ENCODE measurements around the gene ATG16L2. TPM values are rescaled to one million over a fixed set of nuclear protein-coding genes. Genes with fewer than 3 reads are reported as not detected.

The ATG16L2 gene
- total RNA-seq, 3 donors from 2014 or later (not counting 1 experiment from before 2014, with no cell fraction given): 172 to 190 (median 179) TPM

DNA sequence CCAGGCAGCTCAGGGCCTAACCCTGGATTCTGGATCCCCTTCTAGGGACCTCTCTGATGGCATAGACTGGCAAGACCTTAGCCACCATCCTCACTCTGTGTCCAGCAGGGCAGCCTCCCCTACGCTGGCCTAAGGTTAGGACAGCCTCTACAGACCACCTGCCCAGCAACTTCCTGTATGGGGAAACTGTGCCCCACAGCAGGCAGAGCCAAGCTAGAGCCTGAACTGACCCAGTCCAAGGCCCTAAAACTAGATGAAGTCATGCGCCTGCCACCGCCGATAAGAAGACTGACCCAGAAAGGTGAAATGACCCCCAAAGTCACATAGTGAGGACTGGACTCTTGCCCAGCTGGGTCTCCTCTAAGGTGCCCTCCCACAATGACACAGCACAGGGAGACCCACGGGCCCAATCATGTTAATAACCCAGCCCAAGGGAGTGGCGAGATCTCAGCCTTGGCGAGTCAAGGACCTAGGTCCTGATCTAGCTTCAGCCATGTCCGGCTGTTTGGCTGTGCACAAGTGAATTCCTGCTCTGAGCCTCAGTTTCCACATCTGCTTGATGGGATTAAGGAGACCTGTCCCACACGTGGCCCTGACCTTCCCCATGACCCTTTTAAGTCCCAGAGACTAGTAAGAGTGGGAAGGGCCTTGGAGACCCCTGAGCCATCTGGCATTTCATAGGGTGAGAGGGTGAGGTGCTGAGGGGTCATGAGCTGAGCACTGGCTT is 37.9 kb upstream of the ATG16L2 start:
- intact Hi-C loops (cut with micrococcal nuclease): no loop called here
- peak overlapping the region in 1 of 2 donors; percentile 67 for H3K27ac Mint-ChIP-seq
- TF ChIP-seq, protein P1, sequence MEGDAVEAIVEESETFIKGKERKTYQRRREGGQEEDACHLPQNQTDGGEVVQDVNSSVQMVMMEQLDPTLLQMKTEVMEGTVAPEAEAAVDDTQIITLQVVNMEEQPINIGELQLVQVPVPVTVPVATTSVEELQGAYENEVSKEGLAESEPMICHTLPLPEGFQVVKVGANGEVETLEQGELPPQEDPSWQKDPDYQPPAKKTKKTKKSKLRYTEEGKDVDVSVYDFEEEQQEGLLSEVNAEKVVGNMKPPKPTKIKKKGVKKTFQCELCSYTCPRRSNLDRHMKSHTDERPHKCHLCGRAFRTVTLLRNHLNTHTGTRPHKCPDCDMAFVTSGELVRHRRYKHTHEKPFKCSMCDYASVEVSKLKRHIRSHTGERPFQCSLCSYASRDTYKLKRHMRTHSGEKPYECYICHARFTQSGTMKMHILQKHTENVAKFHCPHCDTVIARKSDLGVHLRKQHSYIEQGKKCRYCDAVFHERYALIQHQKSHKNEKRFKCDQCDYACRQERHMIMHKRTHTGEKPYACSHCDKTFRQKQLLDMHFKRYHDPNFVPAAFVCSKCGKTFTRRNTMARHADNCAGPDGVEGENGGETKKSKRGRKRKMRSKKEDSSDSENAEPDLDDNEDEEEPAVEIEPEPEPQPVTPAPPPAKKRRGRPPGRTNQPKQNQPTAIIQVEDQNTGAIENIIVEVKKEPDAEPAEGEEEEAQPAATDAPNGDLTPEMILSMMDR (IDR thresholded peaks at IDR 0.05): no peak

DNA sequence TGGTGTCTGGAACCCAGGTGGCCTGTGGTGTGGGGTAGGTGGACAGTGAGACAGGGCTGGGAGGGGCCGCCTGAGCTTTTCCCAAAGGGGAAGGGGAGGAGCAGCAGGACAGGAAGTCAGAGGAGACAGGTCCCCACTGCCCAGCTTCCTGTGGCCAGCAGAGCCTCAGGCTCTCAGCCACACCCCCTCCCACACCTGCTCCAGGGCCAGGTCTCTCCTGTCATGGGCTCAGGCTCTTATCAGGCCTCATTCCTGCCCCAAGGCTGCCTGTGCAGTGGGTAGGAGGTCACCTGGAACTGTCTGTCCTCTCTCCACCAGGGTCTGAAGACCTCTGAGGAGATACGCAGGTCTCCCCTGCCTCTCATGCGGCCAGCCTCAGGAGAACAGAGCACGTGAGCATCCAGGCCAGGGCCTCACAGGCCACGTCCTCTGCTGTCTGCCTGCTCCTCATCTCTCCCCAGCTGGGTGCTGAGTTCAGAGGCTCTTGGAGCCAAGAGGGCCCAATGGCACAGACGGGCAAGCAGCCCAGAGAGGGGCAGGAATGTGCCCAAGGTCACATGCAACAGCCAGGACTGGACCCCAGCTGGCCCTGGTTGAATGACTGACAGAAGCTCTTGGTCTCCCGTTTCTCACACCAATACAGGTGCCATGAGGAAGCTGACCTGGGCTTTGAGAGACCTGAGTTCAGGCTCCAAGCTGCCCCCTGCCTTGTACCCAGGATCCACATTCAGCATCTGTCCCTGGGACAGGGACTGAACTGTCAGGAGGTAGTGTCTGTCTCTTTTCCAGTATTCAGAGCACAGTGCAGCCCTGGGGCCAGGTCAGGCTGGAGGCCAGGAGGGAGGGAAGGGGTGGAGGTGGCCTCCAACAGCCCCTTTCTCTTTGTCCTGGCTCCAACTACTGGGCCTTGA is 37.1 kb upstream of the ATG16L2 start:
- DNase-seq: no peak

More for the DNA sequence above, 37.9 kb upstream of the ATG16L2 start:
- ATAC-seq (no peak), DNase-seq (no peak)
- 84% methylated on average over 9 of the region's 9 CpGs for WGBS (ENCODE audit: insufficient coverage)
- Histone ChIP-seq H3K9me3 (ENCODE audit: control insufficient read depth, insufficient read depth, low read length) (no peaks in the 10 kb centered on the region), H3K4me3 (ENCODE audit: low read length) (no peak overlapping the region), H3K27ac (ENCODE audit: low read length) (no peak overlapping the region), H3K4me1 (ENCODE audit: control insufficient read depth, insufficient read depth, low read length) (peaks cover 40% of the 10 kb centered on the region), H3K27me3 (ENCODE audit: control insufficient read depth, insufficient read depth, low read length) (no peaks in the 10 kb centered on the region), H3K36me3 (ENCODE audit: control insufficient read depth, insufficient read depth, low read length) (no peaks in the 10 kb centered on the region)
- peaks cover 17 to 24% of the 10 kb centered on the region in 2 donors for H3K4me1 Mint-ChIP-seq
- H3K4me3 Mint-ChIP-seq: no peak overlapping the region
- H3K27me3 Mint-ChIP-seq (ENCODE audit: low read depth in 2 of 2): no peaks in the 10 kb centered on the region
- H3K9me3 Mint-ChIP-seq: no peaks in the 10 kb centered on the region
- H3K36me3 Mint-ChIP-seq: no peaks in the 10 kb centered on the region

GRCh38 chr11:72777755-72778278 is 36.4 kb upstream of the ATG16L2 start:
- ATAC-seq (no peak), DNase-seq (no peak)
- no peak overlapping the region for H3K27ac ChIP-seq (ENCODE audit: low read length)
- H3K9me3 Mint-ChIP-seq: no peaks in the 10 kb centered on the region
- no peaks in the 10 kb centered on the region for H3K36me3 ChIP-seq (ENCODE audit: control insufficient read depth, insufficient read depth, low read length)
- peaks cover 0 to 5% of the 10 kb centered on the region in 2 donors for H3K27me3 Mint-ChIP-seq (ENCODE audit: low read depth in 2 of 2)
- H3K9me3 ChIP-seq (ENCODE audit: control insufficient read depth, insufficient read depth, low read length): no peaks in the 10 kb centered on the region
- H3K27me3 ChIP-seq (ENCODE audit: control insufficient read depth, insufficient read depth, low read length): no peaks in the 10 kb centered on the region
- H3K4me1 Mint-ChIP-seq: peaks cover 27 to 35% of the 10 kb centered on the region in 2 donors
- no peak overlapping the region for H3K4me3 ChIP-seq (ENCODE audit: low read length)
- intact Hi-C loops (cut with micrococcal nuclease): no loop called here
- 94% methylated on average over 5 of the region's 5 CpGs for WGBS (ENCODE audit: insufficient coverage)
- H3K4me3 Mint-ChIP-seq: no peak overlapping the region
- TF ChIP-seq, protein P1 (IDR thresholded peaks at IDR 0.05): no peak
- no peaks in the 10 kb centered on the region for H3K36me3 Mint-ChIP-seq
- H3K27ac Mint-ChIP-seq: no peak overlapping the region
- H3K4me1 ChIP-seq (ENCODE audit: control insufficient read depth, insufficient read depth, low read length): peaks cover 50% of the 10 kb centered on the region

More for the DNA sequence above, 37.1 kb upstream of the ATG16L2 start:
- intact Hi-C loops (cut with micrococcal nuclease): no loop called here
- Histone ChIP-seq H3K27me3 (ENCODE audit: control insufficient read depth, insufficient read depth, low read length) (no peaks in the 10 kb centered on the region), H3K4me1 (ENCODE audit: control insufficient read depth, insufficient read depth, low read length) (peaks cover 43% of the 10 kb centered on the region), H3K9me3 (ENCODE audit: control insufficient read depth, insufficient read depth, low read length) (no peaks in the 10 kb centered on the region), H3K36me3 (ENCODE audit: control insufficient read depth, insufficient read depth, low read length) (no peaks in the 10 kb centered on the region), H3K4me3 (ENCODE audit: low read length) (no peak overlapping the region), H3K27ac (ENCODE audit: low read length) (no peak overlapping the region)
- Mint-ChIP-seq H3K27me3 (ENCODE audit: low read depth in 2 of 2) (no peaks in the 10 kb centered on the region), H3K4me1 (peaks cover 20 to 28% of the 10 kb centered on the region in 2 donors), H3K9me3 (no peaks in the 10 kb centered on the region), H3K36me3 (no peaks in the 10 kb centered on the region), H3K27ac (no peak overlapping the region), H3K4me3 (no peak overlapping the region)
- no peak for ATAC-seq
- WGBS (ENCODE audit: insufficient coverage): 79% methylated on average over 7 of the region's 7 CpGs
- TF ChIP-seq, protein P1 (IDR thresholded peaks at IDR 0.05): no peak

Data from natural killer cell (primary cell).